Raji (cell line): ENCODE measurements around the gene UBTF.
A peak's percentile ranks its signal among the peaks of the same experiment; 100 is the strongest.

Source experiments
- POLR2A ChIP-seq: IDR thresholded peaks from 2 replicates; pipeline ENCODE4 v1.6.1; 2011; ENCODE audit warnings: low read depth, low read length, control low read depth; ENCODE audit not compliant: insufficient read depth

UBTF gene

GRCh38 chr17:44219616-44220212 is at the start of gene UBTF:
UBTF (minus strand) TSS chr17:44219675; CDS start chr17:44218229, 1,446 bp downstream.
- peak; percentile 4; the same call in 1 of the 2 replicates for TF ChIP-seq POLR2A

- no peak for TF ChIP-seq POLR2A
These were observed 49.4 kb upstream of the UBTF start for GRCh38 chr17:44268709-44269534.

- no peak for TF ChIP-seq POLR2A
These were observed 48.5 kb upstream of the UBTF start, which contains the start of gene SLC4A1 for GRCh38 chr17:44267818-44268490. SLC4A1 (minus strand) TSS chr17:44268135; CDS start chr17:44262866, 5,269 bp downstream.

- TF ChIP-seq POLR2A = no peak
These were observed 47.6 kb upstream of the UBTF start for GRCh38 chr17:44267165-44267455.

- TF ChIP-seq POLR2A = no peak
These were observed 47.1 kb upstream of the UBTF start for GRCh38 chr17:44266402-44267164.

GRCh38 chr17:44263345-44263902 is 43.9 kb upstream of the UBTF start:
- no peak for TF ChIP-seq POLR2A

GRCh38 chr17:44262654-44263225 is 43.3 kb upstream of the UBTF start:
- no peak for TF ChIP-seq POLR2A

- no peak for TF ChIP-seq POLR2A
These were observed 40.8 kb upstream of the UBTF start for GRCh38 chr17:44260296-44260695.

GRCh38 chr17:44258811-44259351 is 39.4 kb upstream of the UBTF start:
- no peak for TF ChIP-seq POLR2A

GRCh38 chr17:44257815-44258760 is 38.6 kb upstream of the UBTF start:
- TF ChIP-seq POLR2A = no peak

- TF ChIP-seq POLR2A = no peak
These were observed 37.2 kb upstream of the UBTF start for GRCh38 chr17:44256671-44257070.

- no peak for TF ChIP-seq POLR2A
These were observed 36.4 kb upstream of the UBTF start for GRCh38 chr17:44255915-44256314.
